GM18861 (cell line): ENCODE results near the gene EPB41L4A.
"Not testable (repeated sequence)": the region's sequence is repeated elsewhere in the genome, so short reads cannot be mapped to it uniquely, and the experiment has no call there.

Experiments used
- ATAC-seq: cut with Tn5 transposase; IDR thresholded peaks from one replicate; pipeline ENCODE4 v1.9.1; 2021; ENCODE audit not compliant: unreplicated experiment

The EPB41L4A gene

DNA sequence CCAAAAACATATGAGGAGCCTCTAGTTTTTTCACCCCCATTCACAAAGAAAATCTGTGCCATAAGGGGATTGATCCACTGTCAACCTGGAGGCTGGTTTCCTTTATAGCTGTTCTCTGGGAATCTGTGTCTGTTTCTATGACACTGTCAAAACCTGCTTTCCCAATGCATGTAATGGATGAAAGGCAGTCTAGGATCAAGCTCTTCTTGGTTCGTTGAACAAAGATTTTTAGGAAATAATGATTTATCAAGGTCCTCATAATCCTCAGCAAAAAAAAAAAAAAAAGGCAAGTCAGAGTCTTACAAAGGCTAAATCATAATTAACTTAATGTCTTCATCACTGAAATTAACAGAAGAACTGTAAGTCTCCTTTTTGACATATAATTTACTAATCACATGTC lies 16.0 kb downstream of the EPB41L4A start:
- ATAC-seq = no peak

DNA sequence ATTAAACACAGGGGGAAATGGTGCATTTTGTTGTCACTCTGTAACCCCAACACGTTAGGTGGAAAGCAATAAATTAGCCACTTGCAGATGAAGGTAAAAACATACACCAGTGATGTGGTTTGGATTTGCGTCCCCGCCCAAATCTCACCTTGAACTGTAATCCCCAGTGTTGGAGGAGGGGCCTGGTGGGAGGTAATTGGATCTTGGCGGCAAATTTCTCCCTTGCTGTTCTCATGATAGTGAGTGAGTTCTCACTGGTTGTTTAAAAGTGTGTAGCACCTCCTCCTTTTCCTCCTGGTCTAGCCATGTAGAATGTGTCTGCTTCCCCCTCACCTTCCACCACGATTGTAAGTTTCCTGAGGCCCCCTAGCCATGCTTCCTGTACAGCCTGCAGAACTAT lies 17.2 kb downstream of the EPB41L4A start:
- no peak for ATAC-seq

DNA sequence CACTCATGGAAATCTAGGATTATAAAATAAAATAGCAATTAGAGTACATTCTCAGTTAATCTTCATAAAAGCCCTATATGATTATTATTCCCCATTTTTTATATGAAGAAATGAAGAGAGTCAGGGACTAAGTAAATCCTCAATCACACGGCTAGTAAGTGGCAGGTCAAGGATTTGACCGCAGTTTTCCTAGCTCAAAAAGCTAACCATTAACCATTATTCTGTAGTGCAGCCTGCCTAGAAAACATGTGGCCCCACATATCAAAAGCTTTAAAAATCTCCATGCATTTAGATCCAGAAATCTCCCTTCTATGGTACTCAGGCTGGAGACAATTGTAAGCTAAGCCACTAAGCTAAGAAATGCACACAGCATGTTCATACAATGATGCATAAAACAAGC lies 21.4 kb downstream of the EPB41L4A start:
- ATAC-seq = no peak

DNA sequence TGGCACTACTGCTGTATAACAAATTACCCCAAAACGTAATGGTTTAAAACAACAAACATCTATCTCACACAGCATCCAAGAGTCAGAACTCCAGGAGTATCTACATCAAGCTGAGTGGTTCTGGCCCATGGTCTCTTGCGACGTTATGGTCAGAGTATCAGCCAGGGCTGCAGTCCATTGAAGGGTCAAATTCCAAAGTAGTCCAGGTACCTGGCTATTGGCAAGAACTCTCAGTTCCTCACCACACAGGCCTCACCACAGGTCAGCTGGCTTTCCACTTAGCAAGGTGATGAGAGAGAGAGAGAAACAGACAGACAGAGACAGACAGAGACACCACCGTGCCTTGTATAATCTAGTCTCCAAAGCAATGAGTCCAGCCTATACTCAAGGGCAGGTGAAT lies 22.6 kb downstream of the EPB41L4A start:
- ATAC-seq = no peak

DNA sequence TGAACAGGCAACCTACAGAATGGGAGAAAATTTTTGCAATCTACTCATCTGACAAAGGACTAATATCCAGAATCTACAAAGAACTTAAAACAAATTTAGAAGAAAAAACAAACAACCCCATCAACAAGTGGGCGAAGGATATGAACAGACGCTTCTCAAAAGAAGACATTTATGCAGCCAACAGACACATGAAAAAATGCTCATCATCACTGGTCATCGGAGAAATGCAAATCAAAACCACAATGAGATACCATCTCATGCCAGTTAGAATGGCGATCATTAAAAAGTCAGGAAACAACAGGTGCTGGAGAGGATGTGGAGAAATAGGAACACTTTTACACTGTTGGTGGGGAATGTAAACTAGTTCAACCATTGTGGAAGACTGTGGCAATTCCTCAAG lies 23.8 kb downstream of the EPB41L4A start:
- ATAC-seq = not testable (repeated sequence)

DNA sequence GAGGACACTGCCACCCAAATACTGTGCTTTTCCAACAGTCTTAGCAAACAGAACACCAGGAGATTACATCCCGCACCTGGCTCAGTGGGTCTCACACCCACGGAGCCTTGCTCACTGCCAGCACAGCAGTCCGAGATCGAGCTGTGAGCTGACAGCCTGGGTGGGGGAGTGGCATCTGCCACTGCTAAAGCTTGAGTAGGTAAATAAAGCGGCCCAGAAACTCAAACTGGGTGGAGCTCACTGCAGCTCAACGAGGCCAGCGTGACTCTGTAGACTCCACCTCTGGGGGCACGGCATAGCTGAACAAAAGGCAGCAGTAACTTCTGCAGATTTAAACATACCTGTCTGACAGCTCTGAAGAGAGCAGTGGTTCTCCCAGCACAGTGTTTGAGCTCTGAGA lies 28.8 kb downstream of the EPB41L4A start:
- ATAC-seq = no peak

DNA sequence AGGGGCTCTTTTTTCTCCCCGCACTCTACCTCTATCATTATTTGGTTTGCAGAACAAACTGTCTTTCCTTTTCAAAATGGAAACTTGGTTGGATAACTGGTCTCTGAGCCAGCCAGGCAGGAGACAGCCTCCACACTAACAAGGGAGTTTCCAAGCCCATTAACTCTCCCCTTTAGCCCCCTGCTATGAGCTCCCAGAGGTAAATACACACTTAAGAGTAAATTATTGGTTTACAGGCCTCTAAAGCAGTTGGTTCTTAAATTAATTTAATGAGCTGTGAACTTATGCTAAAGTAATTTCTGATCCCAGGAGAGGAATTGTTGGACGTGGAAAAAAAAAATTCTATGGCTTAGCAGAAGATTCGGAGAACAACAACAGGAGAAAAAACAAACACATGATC lies 30.3 kb downstream of the EPB41L4A start:
- ATAC-seq = no peak

DNA sequence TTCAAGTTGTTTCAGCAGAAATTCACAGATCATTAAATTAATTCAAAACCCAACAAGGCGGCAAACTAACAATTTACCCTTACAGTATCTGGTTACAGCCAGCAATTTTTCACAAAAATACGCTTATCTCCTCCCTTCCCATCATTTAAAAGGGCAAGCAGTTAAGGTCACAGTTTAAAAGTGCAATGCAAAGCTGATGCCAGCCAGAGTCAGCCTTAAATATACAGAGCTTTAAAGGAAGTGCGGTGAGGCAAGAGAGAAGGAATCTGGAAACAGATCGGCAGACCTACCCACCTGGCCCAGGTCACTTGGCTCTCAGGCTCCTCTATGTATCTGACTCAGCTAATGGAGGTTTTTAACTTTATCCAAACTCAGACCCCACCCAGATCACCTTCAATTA lies 31.0 kb downstream of the EPB41L4A start:
- ATAC-seq = no peak

DNA sequence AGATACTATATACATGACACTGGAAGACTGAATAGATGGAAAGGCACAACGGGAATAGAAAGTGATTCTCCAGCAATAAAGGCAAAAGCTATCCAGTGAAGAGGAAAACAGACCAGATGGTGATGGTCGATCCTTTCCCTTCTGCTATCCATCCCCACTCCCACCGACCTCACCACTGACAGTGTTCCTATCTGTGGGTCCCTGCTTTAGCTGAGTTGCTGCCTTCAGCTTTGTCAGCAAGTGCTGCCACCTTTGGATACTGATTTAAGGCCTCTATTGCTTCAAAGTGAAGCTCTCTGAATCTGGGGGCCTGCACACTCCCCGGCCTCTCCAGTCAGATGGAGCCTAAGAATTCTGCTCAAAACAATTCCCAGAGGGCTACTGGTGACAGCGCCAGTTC lies 32.3 kb downstream of the EPB41L4A start:
- no peak for ATAC-seq

DNA sequence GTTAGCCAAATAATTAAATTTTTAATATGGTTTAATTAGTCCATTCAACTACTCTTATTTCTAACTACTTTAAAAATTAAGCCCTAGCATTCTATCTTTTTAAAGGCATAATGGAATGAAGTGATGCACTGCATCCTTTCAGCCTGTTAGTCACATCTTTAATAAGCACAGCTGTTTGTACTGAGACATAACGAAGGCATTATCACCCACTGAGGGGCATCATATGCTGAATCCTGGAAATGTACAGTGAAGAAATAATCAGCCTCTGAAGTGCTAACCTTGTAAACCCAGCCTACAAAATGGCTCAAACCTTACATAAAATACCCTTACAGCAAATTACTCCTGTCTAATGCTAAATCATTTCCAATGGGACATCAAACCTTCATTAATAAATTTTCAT lies 33.1 kb downstream of the EPB41L4A start:
- no peak for ATAC-seq

DNA sequence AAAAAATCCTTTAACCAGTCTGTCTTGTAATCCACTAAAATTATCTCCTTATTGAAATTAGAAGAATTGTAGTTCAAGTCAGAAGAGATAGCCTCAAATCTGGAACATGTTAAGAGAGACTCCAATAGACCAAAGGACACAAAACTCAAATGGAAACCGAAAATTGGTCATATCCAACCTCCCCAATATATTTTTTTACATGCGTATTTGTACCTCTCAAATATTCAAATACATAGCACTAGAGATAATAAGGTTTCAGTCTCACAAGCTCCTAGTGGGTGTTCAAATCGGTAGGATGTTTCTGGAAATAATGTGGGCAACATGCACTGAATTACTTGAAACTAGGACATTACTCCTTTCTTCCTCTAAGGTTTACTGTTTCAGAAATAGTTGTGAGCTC lies 33.5 kb downstream of the EPB41L4A start:
- no peak for ATAC-seq

DNA sequence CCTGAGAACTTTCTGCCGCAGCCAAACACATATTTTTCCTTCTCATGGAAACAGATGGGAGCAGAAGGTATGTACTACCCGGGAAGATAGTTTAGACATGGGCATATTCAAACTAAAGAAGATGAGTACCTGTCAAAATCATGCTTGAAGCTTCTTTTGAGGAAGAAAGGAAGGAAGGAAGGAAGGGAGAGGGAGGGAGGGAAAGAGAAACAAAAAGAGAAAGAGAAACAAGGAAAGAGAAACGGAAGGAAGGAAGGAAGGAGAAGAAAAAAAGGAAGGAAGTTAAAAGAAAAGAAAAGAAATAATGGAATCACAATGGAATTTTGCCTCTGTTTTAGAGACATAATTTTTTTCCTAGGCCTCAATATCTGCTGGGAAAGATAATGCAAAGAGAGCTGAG lies 34.6 kb downstream of the EPB41L4A start:
- no peak for ATAC-seq

DNA sequence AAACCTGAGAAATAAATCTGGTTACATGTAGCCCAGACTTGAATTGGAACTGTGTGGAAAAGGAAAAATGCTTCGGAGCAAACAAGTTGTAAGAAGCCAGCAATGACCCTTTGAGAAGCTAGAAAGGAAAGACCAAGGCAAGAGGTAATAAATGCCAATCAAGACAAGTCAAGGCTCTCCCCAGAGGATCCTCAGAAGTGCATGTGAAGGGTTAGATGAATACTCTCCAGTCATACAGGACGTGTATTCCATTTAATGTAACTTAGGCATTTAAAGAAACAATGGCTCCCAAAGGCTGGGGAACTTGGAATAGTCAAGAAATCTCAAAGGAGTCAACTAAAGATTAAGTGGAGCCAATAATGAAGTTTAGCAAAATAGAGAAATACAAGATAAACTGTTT lies 36.2 kb downstream of the EPB41L4A start:
- no peak for ATAC-seq

DNA sequence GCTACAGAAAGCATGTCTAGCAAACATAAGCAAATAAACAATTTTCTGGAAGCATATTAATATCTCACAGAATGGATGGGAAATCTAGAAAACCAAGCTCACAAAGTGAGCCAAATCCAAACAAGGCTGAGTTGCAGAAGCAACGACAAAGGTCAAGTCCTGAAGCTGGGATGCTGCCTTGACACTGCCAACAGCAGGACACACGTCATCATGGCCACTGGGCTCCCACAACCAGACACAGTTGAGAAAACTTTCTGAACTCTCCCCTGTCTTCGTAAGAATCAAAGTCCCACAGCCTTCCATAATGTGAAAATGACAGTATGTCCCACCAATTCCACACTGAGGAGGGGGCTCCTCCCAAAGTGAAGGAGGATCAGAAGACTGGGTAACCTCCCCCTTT lies 37.6 kb downstream of the EPB41L4A start:
- no peak for ATAC-seq

DNA sequence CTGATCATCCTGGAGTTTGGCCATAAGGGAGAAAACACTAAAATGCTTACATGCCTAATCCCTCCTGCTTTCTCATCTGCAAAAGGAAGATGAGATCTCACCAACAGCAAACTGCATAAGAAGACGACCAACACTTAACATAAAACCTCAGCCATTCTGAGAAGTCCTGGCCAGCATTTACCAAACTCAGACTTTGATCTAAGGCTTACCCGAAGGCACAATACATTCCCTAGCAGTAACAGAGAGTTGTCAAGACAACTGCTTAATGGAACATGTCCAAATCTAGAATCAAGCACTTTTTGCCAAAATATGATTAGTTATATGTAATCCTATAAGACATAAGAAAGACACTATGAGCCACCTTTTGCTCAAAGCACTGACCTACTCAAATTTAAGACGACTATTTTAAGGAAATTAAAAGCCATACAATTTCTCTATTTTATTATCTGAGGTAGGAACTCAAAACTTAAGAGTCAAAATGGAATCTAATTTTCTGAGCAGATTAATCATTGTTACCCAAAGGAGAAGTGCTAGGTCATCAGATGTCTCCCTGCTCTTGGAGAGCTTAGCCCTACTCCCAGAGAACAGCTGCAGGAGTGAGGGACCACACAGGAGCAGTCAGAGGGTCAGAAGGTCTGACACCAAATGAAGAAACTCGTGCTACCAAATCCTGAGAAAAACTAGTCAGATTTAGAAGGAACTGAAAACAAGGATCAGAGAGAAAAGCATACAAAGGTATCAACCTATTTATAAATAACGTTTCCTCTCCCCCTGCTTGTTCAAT lies 39.3 kb downstream of the EPB41L4A start:
- ATAC-seq = no peak

DNA sequence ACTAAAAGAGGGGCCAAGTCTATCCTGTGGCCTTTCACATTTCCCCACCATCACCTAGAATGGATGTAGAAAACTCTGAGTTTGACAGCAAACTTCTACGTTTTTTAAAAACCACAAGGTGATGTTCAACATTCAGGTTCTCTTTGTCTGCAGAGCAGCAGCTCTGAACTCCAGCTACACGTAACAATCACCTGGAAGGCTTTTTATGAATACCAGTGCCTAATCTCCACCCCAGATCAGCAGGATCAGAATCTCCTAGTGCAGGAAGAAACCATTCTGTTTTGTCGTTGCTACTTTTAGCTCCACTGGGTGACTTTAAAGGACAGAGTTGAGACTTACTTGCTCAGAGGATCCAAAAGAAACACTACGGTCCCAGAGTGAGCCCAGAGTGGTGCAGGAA lies 44.3 kb downstream of the EPB41L4A start:
- ATAC-seq = no peak

DNA sequence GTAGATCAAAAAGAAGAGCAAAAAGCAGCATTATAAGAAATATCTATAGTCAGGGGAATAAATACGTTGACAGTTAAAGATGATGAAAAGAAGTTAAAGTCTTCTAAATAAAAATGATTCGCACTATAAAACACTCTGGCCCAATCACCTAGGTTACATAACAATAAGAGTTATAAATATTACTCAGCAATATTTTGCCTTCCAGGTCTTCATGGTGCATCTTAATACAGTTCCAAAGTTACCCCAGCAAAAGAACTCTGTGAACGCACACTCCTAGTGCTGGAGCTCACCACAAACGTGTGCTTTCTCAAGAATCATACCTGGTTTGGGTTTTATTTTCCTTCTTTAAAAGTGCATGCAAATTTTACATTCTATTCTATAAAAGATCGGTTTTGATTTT lies 44.7 kb downstream of the EPB41L4A start:
- ATAC-seq = no peak

DNA sequence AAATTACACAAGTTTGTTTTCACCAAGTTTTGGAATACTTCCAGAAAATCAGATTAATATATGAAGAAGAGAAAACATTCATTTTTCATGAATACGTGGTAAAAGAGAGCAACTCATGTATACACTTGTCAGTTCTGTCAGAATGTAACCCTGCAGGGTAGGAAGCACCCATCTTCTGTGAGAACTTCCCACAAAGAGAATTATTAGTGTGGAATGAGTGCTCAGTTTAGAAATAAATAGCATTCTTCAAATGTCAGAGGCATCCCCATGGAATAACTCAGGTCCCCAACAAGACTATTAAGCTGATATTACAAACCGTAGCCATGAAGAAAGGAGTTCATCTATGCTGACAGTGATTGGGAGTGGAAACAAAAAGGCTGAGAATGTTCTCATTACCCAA lies 45.2 kb downstream of the EPB41L4A start:
- ATAC-seq = no peak

DNA sequence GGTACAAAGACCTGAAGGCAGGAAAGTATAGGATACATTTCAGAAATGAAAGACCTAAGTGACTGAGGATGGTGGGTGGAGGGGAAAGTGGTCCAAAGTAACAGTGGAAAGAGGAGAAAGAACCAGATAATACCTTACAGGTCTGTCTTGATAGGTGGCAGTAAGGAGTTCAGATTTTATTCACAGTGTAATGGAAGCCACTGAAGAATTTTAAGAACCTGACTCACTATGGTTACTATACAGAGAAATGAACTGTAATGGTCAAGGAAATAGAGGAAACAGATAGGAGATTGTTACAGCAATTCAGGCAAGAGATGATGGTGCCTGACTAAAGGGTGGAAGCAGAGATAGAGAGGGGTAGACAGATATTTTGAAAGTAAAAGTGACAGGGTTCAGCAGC lies 46.5 kb downstream of the EPB41L4A start:
- no peak for ATAC-seq

DNA sequence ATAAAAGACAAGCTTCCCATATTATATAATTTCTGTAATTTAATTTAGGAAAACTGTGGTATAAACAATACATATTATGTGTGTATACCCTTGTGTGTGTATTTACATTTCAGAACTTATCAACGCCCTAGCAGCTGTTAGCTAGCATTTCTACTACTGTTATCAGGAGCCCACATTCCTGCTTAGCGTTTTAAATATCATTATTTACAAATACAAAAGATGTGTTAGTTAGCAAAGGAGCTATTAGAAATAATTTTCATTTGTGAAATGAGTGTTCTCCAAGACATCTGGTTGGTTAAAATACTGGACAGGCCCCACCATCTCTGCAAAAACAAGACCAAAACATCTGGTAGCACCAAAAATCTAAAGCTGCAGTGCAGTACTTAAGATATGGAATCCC lies 48.0 kb downstream of the EPB41L4A start:
- ATAC-seq = no peak

DNA sequence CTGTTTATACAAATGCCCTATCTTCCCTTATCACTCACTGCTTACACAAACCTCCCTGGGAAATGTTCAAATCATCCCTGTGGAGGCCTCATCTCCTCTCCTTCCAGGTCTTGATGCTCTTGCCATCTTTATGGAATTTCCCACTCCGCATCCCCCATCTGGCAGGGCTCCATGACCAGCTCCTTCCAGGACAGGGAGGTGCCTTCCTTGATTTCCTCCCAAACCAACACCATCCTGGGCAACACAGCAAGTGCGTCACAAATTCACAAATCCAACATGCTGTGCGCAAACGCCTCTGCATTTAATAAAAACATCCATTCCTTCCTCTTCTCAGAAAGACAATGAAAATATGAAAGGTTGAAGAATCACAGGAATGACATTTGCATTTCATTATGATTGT lies 51.7 kb downstream of the EPB41L4A start:
- no peak for ATAC-seq

DNA sequence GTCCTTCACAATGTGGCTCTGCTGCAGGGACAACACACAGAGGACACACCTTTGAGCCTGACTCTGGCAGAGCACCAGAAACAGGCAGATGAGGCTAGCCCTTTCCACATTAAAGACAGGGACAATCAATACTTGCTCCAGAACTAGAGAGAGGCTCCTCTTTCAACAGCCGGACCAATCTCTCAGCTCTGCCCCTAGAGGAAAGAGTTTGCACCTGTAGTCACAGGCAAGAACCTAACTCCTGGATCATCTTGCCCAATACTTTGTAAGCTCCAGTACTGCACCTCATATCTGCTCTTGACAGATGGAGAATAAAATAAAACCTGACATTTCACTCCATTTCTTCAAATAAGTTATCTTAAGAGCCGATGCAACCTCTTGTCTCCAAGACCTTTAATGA lies 52.1 kb downstream of the EPB41L4A start:
- ATAC-seq = peak; percentile 54

DNA sequence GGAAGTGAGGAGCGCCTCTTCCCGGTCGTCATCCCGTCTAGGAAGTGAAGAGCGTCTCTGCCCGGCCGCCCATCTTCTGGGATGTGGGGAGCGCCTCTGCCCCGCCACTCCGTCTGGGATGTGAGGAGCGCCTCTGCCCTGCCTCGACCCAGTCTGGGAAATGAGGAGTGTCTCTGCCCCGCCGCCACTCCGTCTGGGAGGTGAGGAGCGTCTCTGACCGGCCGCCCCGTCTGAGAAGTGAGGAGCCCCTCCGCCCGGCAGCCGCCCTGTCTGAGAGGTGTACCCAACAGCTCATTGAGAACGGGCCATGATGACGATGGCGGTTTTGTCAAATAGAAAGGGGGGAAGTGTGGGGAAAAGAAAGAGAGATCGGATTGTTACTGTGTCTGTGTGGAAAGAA lies 58.3 kb downstream of the EPB41L4A start:
- not testable (repeated sequence) for ATAC-seq
